ENCODE results near the gene CASKIN1.
"Not testable (repeated sequence)": the region's sequence is repeated elsewhere in the genome, so short reads cannot be mapped to it uniquely, and the experiment has no call there.

The CASKIN1 gene

DNA sequence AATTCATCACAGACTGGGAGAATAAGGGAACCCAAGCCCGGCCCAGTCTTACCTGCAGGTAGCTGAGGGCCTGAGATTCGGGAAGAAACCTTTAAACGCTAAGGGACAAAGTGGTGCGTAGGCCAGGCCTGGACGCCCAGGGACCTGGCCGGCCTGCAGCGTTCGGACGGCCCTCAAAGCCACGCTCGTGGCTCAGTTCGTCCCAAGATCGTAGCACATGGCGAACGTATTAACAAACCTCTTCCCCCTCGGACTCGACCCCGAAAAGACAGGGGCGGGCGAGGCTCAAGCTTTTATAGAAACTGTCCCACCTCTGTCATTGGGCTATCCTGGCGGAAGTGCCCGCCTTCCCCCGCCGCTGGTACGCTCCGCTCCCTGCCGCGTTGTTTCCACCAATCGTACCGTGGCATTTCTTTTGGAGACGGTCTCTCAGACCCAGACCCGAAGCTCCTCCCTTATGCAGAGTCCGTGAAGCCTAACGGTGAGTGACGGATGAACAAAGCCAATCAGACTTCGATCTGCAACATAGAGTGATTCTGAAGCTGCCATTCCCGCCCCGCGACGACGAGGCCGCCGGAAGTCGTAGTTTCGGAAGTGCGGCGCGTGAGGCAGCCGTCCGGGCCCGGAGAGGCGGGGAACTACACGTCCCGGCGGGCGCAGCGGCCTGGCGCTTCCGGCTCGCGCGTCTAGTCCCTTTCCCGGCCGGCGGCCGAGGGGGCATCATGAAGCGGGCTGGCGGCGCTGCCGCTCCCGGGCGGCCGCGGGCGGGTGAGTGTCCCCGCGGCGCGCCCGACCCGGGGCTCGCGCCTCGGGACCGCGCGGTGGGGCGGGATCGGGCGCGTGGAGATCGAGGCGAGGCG, 41.1 kb downstream of the CASKIN1 start, which contains the start of gene TRAF7:
TRAF7 (plus strand) TSS at position 692 of the 860 bp plus-strand sequence. CDS start 8,139 bp downstream, outside the sequence.
- peak; percentile 100 for DNase-seq

DNA sequence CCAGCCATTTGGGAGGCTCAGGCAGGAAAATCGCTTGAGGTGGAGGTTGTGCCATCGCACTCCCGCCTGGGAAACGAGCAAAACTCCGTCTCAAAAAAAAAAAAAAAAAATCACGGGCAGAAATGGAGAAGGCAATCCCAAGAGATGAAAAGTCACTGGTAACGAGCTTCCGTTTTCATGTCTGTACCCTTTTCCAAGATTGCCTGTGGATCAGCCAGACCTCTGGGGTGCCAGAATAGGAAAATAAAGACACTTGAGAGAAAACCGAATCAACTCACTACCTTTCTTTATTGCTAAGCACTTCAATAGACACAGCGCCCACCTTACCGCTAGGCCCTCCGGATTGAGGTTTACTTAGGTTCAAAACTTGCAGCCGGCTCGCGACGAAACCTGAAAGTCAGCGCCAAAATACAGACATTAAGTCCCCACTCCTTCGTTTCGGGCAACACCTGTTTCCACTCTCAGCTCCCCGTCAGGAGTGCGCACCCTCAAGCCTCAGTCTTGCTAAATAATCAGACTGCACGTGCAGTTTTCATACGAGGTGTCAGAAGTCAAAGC, 41.8 kb downstream of the CASKIN1 start:
- no peak for DNase-seq

DNA sequence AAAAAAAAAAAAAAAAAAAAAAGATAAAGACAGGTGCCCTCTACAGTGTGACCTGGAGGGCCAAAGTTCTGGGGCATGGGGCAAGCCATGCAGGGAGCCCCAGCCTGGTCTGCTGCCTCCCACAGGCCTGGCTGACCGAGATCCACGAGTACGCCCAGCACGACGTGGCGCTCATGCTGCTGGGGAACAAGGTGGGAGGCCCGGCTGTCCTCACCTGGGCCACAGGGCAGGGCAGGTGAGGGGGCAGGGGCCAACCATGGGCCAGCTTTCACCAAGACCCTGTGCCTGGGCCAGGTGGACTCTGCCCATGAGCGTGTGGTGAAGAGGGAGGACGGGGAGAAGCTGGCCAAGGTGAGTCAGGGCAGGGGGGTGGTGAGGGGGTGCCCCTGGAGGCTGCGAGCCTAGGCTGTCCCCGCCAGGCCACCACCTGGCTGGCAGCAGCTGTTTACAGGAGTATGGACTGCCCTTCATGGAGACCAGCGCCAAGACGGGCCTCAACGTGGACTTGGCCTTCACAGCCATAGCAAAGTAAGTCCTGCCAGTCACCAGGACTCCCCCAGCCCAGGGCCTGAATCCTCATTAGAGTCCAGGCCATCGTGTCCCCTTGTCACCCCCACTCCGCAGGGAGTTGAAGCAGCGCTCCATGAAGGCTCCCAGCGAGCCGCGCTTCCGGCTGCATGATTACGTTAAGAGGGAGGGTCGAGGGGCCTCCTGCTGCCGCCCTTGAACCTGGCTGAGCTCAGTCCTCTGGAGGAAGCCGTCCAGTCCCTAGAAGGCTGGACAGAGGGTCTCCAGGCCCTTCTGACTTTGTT, 43.5 kb downstream of the CASKIN1 start:
- DNase-seq: no peak

DNA sequence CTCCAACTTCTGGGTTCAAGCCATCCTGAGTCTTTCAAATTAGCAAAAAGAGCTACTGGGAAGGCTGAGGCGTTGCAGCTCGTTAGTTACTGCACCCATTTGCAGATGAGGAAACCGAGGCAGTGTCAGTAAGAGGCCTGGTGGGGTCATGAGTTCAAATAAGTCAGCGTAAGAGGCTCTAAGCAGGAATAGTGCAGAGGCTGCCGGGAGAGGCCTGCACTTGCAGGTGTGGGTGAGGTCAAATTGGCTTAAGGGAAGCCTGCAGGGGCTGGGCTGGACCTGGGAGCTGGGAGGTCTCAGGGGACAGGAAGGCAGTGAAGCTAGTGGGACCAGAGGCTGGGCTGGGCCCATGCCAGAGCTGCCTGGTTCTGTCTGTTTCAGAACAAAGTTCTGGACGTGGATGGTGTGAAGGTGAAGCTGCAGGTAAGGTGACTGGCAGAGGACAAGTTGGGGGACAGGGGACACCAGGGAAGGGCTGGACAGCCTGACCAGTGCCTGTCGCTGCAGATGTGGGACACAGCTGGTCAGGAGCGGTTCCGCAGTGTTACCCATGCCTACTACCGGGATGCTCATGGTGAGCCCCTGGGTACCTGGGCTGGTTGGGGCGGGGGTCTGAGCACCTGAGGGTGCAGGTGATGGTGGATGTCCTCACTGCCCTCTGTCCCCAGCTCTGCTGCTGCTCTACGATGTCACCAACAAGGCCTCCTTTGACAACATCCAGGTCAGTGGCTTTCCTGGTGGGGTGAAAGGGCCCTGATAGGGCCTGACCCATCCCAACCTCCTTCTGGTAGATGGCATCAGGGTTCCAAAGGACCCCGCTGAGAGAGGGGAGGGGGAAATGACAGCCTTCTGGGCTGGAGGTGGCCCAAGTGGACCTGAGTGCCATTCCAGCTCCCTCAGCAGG, 45.0 kb downstream of the CASKIN1 start:
- DNase-seq: no peak

DNA sequence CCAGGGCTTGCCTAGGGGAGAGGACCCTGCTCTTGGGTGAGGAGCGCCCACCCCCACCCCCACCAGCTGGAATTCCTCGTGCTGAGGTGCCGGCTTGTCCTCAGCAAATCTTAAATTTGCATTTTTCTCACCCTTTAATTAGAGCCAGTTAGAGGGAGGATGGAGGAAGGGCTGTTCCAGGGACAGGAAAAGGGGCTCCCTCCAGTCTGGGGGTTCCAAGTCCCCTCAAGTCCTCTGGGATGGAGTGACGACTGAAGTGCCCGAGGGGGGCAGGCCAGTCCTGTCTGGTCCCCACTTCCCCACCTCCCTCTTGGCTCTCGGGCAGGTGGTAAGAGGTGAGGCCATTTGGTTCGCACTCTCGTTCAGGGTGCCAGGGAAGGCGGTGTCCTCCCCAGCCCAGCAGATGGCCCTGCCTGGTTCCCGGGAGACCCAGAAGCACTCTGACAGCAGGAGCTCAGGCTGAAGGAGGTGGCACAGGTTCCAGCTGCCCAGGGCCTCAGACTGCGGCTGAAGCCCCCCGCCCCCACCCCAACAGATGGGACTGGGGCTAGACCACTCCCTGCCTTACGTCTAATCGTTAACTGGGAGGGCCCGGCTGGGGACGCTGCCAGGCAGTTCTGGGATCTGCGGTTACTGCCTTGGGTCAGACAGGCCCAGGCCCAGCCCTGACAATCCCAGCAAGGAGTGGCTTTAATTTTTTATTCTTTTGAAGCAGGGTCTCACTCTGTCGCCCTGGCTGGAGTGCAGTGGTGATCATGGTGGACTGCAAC, 45.8 kb downstream of the CASKIN1 start:
- peak; percentile 29 for DNase-seq

DNA sequence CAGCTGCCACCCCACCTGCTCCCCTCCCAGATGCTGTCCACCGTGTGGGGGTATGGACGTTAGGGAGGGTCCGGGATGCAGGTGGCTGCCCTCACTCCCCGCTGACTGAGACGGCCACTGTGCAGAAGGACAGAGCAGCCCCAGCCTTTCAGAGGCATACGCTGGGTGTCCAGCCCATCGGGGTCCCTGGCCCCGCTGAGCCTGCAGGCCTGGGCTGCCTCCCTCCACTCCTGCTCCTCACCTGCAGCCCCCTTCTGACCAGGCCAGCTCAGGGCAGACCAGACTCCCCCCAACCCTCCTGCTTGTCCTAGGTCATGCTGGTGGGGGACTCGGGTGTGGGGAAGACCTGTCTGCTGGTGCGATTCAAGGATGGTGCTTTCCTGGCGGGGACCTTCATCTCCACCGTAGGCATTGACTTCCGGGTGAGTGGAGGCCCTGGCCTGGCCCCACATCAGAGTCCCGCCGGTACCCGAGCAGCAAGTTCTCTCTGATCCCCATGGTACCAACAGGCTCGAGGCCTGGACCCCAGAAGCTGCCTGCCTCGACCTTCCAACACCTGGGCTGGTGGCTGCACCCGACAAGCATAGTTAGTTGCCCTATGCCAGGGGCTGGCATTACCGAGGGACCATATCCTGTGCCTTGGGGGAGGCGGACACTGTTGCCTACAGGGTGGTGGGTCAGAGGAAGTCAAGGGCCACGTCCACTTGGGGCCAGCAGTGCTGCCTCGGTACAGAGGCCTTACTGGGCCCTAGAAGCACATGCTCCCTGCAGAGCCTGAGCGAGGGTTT, 46.6 kb downstream of the CASKIN1 start:
- DNase-seq: no peak

DNA sequence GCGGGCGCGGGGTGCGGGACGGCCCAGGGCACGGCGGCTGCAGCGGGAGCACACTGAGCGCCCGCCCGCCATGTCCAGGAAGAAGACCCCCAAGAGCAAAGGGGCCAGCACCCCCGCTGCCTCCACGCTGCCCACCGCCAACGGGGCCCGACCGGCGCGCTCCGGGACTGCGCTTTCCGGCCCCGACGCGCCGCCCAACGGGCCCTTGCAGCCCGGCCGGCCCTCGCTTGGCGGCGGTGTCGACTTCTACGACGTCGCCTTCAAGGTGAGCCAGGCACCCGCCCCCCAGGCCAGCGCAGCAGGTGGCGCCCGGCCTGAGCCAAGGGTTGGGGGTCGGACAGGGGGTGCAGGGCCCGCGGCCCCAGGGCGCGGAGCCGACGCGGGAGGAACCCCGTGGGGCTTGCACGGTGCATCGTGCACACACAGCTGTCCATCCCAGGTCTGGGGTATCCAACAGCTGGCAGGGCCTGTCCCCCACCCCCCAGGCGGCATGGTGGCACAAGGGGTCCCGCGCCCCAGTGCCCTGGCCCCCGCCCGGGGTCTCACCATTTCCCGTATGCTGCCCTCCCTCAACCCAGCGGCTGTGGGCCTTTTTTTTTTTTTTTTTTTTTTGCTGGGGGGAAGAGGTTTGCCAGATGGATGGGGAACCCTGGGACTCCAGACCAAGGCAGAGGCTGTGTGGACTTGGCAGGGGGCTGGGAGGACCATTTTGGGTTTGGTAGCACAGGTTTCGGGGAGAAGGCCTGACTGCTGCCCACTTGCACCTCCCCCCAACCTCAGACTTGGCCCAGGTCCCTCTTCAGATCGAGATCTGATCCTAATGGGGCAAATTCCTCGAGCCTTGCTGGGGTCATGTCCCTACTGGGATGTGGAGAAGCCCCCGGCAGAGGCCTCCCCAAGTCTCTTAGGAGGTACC, 47.4 kb downstream of the CASKIN1 start:
- DNase-seq: no peak

DNA sequence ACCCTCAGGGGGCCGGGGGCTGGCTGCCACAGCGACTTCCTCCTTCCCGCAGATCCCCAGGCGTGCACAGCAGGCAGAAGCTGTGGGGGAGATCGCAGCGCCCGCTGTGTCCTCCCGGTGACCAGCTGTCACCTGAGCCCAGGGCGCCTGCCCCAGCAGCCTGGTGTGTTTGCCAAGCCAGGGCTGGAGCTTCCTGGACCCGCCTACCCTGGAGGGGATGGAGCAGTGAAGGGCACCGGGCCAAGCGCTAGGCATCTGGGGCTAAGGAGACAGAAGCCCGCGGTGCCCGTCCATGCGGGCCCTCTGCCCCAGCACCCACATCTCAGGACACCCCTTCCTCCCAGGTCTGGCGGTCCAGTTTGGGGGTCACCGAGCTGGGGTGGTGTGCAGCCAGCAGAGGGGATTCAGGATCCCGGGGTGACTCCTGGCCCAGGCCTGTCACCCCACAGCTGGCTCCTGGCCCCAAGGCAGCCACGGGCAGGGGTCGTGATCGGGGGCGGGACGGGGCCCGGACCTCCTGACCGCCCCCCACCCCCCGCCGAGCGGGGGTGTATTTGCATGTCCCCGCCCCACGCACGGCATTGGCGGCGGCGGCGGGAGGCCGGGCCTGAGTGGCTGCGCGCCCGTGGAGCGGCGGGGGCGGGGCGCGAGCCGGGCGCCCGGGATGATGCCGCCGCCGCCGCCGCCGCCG, 48.3 kb downstream of the CASKIN1 start, which contains the start of gene RAB26:
RAB26 (plus strand) TSS at position 645 of the 691 bp plus-strand sequence. CDS start 159 bp downstream, outside the sequence.
- DNase-seq: peak; percentile 51

DNA sequence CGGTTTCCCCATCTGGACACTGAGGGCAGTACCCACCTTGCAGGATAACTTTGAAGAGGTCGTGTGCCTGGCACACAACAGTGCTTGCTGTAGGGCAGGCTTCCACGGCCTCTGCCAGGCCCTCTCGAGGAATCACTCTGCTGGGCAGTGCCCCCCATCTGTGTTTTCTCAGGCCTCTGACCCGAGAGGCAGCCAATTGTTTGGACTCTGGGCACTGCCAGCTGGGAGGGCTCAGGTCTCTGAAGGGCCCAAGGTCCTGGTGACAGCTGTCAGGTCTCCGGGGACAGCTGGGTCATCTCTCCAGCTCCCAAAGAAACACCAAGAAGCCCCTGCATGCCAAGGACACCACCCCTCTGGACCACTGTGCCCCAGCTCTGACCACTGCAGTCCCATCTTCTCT, 49.0 kb downstream of the CASKIN1 start:
- no peak for DNase-seq

DNA sequence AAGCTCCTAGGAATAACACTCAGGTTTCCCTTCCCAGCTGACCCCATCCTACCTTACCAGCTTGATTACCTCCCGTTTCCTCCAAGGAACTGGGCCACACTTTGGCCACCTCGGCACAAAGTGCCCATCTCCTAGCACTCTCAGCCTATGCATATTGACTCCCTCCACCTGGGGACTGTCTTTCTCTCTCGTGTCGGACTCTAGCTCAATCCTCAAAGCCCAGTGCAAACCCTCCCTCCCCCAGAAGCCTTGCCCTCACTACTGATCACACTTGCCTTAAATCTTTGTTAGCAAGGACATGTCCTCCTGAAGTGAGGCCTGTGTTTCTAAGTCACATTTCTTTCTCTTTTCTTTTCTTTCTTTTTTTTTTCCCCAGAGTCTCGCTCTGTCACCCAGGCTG, 50.6 kb downstream of the CASKIN1 start:
- DNase-seq: no peak

DNA sequence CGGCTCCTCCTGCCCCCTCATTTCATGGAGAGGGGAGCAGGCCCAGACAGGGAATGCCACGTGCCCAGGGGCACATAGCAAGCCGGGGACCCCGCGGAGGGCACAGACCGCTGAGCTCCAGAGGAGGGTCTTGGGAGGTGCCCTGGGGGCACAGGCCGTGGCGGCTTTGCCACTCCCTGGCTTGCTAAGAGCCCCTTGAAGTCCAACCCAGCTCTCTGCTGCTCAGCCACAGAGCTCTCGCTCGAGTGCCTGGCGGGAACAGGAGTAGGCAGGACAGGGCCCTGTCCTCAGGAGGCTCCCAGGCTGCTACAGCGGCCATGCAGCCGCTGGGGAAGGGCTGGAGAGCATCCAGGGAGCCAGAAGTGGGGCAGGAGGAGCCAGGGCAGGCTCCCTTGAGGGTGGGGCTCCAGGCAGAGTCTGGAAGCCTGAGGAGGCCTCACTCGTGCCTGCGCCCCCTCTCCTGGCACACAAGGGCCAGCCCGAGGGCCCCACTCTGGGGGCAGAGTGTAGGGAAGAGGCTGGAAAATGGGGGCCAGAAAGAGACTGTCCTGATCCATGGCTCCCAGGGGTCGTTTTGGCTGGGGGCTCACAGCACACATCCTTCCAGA, 52.4 kb downstream of the CASKIN1 start:
- DNase-seq: no peak

DNA sequence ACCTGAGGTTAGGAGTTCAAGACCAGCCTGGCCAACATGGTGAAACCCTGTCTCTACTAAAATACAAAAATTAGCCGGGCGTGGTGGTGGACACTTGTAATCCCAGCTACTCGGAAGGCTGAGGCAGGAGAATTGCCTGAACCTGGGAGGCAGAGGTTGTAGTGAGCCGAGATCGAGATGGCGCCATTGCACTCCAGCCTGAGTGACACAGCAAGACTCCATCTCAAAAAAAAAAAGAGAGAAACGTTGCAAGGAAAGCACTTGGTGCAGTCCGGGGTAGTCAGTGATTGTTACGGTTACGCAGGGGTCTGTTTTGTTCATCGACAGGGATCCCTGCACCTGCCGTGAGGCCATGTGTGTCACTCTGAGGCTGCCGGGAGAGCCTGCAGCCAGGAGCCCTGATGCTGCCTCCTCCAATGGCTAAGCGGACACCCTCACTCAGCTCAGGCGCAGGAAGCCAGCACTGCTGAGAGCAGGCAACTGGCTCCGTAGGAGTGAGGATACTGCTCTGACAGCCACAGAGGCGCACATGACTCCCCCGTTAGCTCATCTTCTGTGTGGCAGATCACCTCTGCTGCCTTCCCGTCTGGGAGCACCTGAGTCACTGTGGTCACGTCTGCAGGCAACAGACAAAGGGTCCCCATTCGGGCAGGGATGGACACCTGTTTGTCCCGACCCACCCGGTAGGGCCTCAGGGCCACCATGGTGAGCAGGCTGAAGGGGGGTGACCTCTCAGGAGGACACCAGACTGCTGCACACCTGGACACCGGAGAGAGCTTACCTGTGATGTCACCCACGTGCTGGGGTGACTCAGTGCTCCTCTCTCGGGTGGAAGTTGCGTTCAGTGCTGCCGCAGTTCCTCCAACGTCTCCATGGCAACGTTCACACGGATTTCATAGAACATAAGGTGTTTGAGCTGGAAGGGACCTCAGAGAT, 53.2 kb downstream of the CASKIN1 start:
- DNase-seq: no peak

DNA sequence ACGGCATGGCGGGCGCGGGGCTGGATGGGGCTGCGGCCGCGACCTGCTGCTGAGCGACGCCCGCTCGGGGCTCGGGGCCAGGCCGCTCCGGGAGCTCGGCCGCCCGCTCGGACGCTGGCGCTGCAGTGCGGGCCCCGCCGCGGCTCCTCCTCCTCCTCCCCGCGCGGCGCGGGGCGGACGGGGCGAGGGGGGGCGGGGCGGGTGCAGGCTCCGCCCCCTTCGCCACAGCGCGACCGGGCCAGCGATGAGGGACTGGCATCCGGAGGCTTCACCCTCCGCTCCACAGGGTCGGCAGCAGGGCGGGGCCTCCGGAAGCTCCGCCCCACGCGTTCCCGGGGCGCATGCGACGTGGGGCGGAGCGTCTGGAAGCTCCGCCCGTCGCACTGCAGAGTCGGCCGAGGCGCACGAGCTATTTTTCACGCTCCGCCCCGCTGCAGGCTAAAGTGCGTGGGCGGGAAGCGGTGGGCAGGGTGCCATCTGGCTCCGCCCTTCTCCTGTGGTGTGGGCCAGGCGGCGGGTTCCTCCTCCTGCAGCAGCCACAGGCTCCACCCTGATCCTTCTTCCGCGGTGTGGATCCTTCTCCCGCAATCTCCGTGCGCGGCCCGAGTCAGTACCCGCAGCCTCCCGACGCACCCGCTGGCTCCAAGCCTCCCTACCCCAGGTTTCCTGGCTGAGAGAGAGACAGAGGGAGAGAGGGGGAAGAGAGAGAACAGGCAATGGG, 60.5 kb downstream of the CASKIN1 start, which contains the start of gene PKD1:
PKD1 (minus strand) TSS at position 129 of the 721 bp plus-strand sequence. CDS start 209 bp downstream, outside the sequence.
- DNase-seq: peak; percentile 94

DNA sequence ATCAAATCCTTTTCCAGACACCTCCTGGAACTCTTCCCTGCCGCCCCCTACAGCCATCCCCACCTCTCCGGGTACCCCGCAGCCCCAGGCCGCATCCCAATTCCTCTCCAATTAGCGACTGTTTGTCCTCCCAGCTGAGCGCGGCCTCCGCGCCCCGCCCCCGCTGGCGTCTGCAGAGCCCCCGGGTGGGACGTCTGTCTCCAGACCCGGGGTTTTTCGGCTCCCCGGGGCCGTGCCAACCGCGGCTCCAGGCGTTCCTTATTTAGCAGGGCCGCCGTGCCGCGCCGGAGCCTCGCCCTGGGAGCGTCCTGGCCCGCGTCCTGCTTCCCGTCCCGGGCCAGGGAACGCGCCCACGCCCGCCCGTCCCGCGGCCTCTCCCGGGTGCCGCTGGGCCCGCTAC, 61.3 kb downstream of the CASKIN1 start:
- DNase-seq: not testable (repeated sequence)

DNA sequence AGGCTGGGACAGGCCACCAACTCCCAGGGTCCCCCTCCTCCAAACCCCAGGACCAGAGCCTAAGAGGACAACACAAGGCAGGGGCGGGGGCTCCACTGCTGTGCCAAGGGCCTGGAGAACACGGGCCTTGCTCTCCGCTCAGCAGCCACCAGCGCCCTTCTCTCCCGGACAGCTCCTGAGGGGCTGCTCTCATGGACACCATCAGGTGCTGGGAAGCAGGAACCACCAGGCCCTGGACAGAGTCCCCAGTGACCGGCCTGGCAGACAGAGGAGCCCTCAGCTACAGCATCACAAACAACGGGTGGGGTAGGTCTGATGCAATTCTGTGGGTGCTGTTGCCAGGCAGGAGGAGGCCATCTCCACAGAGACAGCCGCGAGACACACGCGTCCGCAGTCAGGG, 62.6 kb downstream of the CASKIN1 start:
- not testable (repeated sequence) for DNase-seq

DNA sequence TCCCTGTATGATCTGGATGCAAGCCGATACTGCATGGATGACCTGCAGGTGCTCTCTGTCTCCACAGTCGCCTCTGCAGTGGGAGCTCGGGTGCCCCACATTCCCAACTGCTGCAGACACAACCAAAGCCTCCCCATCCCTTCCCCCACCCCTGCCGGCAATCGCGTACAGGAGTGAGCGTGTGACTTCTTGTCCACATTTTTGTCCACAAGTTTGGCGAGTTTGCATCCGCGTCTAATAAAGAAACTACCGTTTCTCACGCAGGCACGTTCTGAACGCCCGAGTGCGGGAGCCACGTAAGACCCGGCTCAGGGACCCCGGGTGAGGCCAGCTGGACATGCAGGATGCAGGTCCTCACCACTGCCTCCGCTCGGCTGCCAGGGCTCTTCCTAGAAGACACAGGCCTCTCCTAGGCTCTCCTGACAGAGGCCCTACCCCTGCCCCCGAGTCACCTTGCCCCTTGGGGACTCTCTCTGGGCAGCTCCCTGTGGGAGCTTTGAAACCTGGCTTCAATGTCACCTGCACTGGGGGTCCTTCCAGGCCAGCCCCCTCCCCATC, 66.4 kb downstream of the CASKIN1 start:
- DNase-seq: not testable (repeated sequence)

All from fibroblast of skin of scalp (primary cell).